HepG2 (cell line): ENCODE measurements around the gene KIZ. TPM values are rescaled to one million over a fixed set of nuclear protein-coding genes. Genes with fewer than 3 reads are reported as not detected.

Experiments
- ATF6 ChIP-seq: sonication (generic); formaldehyde crosslinking; conservative IDR thresholded peaks from 2 replicates; pipeline ENCODE4 v1.4.0; 2020; ENCODE audit warnings: missing genetic modification reagents
- BCL6 ChIP-seq: IDR thresholded peaks from 2 replicates; pipeline ENCODE4 v1.6.1; 2016; ENCODE audit warnings: missing genetic modification reagents, missing compliant biosample characterization
- DNMT3B ChIP-seq: conservative IDR thresholded peaks from 2 replicates; pipeline ENCODE4 v1.6.1; 2016; ENCODE audit warnings: missing biosample characterization, control low read depth
- FIP1L1 ChIP-seq: fragments of 200-400 bp; formaldehyde crosslinking; IDR thresholded peaks from 2 replicates; pipeline ENCODE4 v1.6.1; 2018; ENCODE audit warnings: low read depth, mild to moderate bottlenecking, low read length, moderate library complexity, borderline replicate concordance; ENCODE audit not compliant: insufficient read depth
- HNF4A ChIP-seq: sonication (generic); formaldehyde crosslinking; IDR thresholded peaks from 2 replicates; pipeline ENCODE4 v1.4.0; 2020; ENCODE audit warnings: missing genetic modification reagents
- HNRNPH1 ChIP-seq: fragments of 200-400 bp; formaldehyde crosslinking; optimal IDR thresholded peaks from 2 replicates; pipeline ENCODE3; 2017; ENCODE audit warnings: mild to moderate bottlenecking, low read depth, low read length
- MYPOP ChIP-seq: sonication (generic); formaldehyde crosslinking; IDR thresholded peaks from 2 replicates; pipeline ENCODE4 v1.8.1; 2023; ENCODE audit warnings: mild to moderate bottlenecking, moderate library complexity, missing genetic modification reagents
- PHF8 ChIP-seq: sonication (generic); formaldehyde crosslinking; IDR thresholded peaks from 2 replicates; pipeline ENCODE4 v1.5.0; 2020; ENCODE audit warnings: missing genetic modification reagents
- RNF2 ChIP-seq: fragments of 450-650 bp; conservative IDR thresholded peaks from 2 replicates; pipeline ENCODE4 v1.6.1; 2016; ENCODE audit warnings: low read depth
- SMC3 ChIP-seq: IDR thresholded peaks from 2 replicates; pipeline ENCODE4 v1.6.1; 2011; ENCODE audit warnings: low read length, improper control_type of control experiment
- ZNF335 ChIP-seq: sonication (generic); formaldehyde crosslinking; IDR thresholded peaks from 2 replicates; pipeline ENCODE4 v1.4.0; 2020; ENCODE audit warnings: missing genetic modification reagents
- ZNF431 ChIP-seq: sonication (generic); formaldehyde crosslinking; IDR thresholded peaks from 2 replicates; pipeline ENCODE4 v1.9.0; 2022; ENCODE audit warnings: missing genetic modification reagents, low read depth, mild to moderate bottlenecking, borderline replicate concordance
- ZNF770 ChIP-seq: sonication (generic); formaldehyde crosslinking; IDR thresholded peaks from 2 replicates; pipeline ENCODE4 v1.5.0; 2020; ENCODE audit warnings: mild to moderate bottlenecking, missing genetic modification reagents
- polyA plus RNA-seq, 8 experiments: library from polyadenylated mRNA; depleted of rRNA in 3 of 8; stranded (reverse) in 7 of 8; unstranded in 1 of 8; fragments of >200 nt; fragmentation: Illumina TruSeq in 4 of 8; extraction: Trizol in 4 of 8; gene quantifications; 2 replicates each; pipeline versions ENCODE4 v1.2.1 to v1.2.3, GENCODE V29; 2011 to 2016; ENCODE audit warnings: low read depth in 4 of 8, missing spikeins in 1 of 8, mixed read lengths in 1 of 8; ENCODE audit not compliant: insufficient read depth in 1 of 8
- total RNA-seq, 5 experiments: library from RNA; depleted of rRNA; stranded (reverse); fragments of >200 nt; fragmentation: Illumina TruSeq; extraction: Trizol; gene quantifications; 2 replicates each; pipeline ENCODE4 v1.2.3, GENCODE V29; 2016; ENCODE audit warnings: low read depth in 1 of 5
- TF ChIP-seq, protein P1 (sequence below): sonication (generic); formaldehyde crosslinking; IDR thresholded peaks from 2 replicates; pipeline ENCODE4 v1.4.0; 2020; ENCODE audit warnings: missing genetic modification reagents
- TF ChIP-seq, protein P2 (sequence below): sonication (generic); formaldehyde crosslinking; IDR thresholded peaks from 2 replicates; pipeline ENCODE4 v1.4.0; 2020; ENCODE audit warnings: missing genetic modification reagents
- TF ChIP-seq, protein P3 (sequence below): sonication (generic); formaldehyde crosslinking; IDR thresholded peaks from 2 replicates; pipeline ENCODE4 v1.4.0; 2020; ENCODE audit warnings: missing genetic modification reagents, borderline replicate concordance

The KIZ gene
- total and polyA plus RNA-seq, 2 of the 13 experiments (the other 11 are each of a cell fraction or from before 2014, with no cell fraction given), result 46.3 to 114 TPM

- TF ChIP-seq, protein P1, sequence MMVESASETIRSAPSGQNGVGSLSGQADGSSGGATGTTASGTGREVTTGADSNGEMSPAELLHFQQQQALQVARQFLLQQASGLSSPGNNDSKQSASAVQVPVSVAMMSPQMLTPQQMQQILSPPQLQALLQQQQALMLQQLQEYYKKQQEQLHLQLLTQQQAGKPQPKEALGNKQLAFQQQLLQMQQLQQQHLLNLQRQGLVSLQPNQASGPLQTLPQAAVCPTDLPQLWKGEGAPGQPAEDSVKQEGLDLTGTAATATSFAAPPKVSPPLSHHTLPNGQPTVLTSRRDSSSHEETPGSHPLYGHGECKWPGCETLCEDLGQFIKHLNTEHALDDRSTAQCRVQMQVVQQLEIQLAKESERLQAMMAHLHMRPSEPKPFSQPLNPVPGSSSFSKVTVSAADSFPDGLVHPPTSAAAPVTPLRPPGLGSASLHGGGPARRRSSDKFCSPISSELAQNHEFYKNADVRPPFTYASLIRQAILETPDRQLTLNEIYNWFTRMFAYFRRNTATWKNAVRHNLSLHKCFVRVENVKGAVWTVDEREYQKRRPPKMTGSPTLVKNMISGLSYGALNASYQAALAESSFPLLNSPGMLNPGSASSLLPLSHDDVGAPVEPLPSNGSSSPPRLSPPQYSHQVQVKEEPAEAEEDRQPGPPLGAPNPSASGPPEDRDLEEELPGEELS, result peak; percentile 35; the same call in 1 of the 2 replicates
- TF ChIP-seq HNRNPH1 (no peak), PHF8 (CRISPR knock-in tag) (no peak), ZNF770 (CRISPR knock-in tag) (peak; percentile 82), ZNF431 (no peak), HNF4A (CRISPR knock-in tag) (peak; percentile 52), RNF2 (no peak), SMC3 (peak; percentile 40; the same call in 1 of the 2 replicates), FIP1L1 (no peak), DNMT3B (CRISPR knock-in tag) (0 out of 2 replicates have a peak, but pooled peaks have one; percentile 64), MYPOP (CRISPR knock-in tag) (peak; percentile 37; the same call in 1 of the 2 replicates), ATF6 (CRISPR knock-in tag) (no peak), ZNF335 (CRISPR knock-in tag) (no peak), BCL6 (CRISPR knock-in tag) (peak; percentile 56; the same call in 1 of the 2 replicates)
- TF ChIP-seq, protein P2, sequence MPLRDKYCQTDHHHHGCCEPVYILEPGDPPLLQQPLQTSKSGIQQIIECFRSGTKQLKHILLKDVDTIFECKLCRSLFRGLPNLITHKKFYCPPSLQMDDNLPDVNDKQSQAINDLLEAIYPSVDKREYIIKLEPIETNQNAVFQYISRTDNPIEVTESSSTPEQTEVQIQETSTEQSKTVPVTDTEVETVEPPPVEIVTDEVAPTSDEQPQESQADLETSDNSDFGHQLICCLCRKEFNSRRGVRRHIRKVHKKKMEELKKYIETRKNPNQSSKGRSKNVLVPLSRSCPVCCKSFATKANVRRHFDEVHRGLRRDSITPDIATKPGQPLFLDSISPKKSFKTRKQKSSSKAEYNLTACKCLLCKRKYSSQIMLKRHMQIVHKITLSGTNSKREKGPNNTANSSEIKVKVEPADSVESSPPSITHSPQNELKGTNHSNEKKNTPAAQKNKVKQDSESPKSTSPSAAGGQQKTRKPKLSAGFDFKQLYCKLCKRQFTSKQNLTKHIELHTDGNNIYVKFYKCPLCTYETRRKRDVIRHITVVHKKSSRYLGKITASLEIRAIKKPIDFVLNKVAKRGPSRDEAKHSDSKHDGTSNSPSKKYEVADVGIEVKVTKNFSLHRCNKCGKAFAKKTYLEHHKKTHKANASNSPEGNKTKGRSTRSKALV (CRISPR knock-in tag), result no peak
- TF ChIP-seq, protein P3, sequence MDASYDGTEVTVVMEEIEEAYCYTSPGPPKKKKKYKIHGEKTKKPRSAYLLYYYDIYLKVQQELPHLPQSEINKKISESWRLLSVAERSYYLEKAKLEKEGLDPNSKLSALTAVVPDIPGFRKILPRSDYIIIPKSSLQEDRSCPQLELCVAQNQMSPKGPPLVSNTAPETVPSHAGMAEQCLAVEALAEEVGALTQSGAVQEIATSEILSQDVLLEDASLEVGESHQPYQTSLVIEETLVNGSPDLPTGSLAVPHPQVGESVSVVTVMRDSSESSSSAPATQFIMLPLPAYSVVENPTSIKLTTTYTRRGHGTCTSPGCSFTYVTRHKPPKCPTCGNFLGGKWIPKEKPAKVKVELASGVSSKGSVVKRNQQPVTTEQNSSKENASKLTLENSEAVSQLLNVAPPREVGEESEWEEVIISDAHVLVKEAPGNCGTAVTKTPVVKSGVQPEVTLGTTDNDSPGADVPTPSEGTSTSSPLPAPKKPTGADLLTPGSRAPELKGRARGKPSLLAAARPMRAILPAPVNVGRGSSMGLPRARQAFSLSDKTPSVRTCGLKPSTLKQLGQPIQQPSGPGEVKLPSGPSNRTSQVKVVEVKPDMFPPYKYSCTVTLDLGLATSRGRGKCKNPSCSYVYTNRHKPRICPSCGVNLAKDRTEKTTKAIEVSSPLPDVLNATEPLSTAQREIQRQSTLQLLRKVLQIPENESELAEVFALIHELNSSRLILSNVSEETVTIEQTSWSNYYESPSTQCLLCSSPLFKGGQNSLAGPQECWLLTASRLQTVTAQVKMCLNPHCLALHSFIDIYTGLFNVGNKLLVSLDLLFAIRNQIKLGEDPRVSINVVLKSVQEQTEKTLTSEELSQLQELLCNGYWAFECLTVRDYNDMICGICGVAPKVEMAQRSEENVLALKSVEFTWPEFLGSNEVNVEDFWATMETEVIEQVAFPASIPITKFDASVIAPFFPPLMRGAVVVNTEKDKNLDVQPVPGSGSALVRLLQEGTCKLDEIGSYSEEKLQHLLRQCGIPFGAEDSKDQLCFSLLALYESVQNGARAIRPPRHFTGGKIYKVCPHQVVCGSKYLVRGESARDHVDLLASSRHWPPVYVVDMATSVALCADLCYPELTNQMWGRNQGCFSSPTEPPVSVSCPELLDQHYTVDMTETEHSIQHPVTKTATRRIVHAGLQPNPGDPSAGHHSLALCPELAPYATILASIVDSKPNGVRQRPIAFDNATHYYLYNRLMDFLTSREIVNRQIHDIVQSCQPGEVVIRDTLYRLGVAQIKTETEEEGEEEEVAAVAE, result 0 out of 2 replicates have a peak, but pooled peaks have one; percentile 72
Measured at GRCh38 chr20:21184819-21185218, 58.9 kb downstream of the KIZ start (continued).
